COLO668 (cell line): Measurements from ENCODE around the gene SANBR.

ENCODE experiments used
- DNase-seq: peaks from one replicate; lab custom pipeline; 2025; ENCODE audit not compliant: unreplicated experiment; lab: John Stamatoyannopoulos, UW

Gene SANBR

GRCh38 chr2:61089797-61090196, 24.1 kb downstream of the SANBR start:
- no peak for DNase-seq

GRCh38 chr2:61090386-61090921, 24.8 kb downstream of the SANBR start:
- DNase-seq = no peak

- no peak for DNase-seq
Measured at GRCh38 chr2:61091485-61091884, 25.8 kb downstream of the SANBR start.

- DNase-seq = no peak
Measured at GRCh38 chr2:61096438-61096837, 30.8 kb downstream of the SANBR start.

GRCh38 chr2:61100801-61101200, 35.1 kb downstream of the SANBR start:
- DNase-seq = no peak

GRCh38 chr2:61109291-61109690, 43.6 kb downstream of the SANBR start:
- DNase-seq = no peak

GRCh38 chr2:61111708-61112107, 46.0 kb downstream of the SANBR start:
- no peak for DNase-seq

- DNase-seq = no peak
Measured at GRCh38 chr2:61114147-61114546, 48.5 kb downstream of the SANBR start.
